B cell (primary cell): Measurements from ENCODE around the gene RSPH1. TPM values are rescaled to one million over a fixed set of nuclear protein-coding genes. Genes with fewer than 3 reads are reported as not detected.

Experiments used
- ATAC-seq: fragments of 200-7000 bp; cut with Tn5 transposase; one replicate; pipeline ENCODE4 v1.10.0; 2021; ENCODE audit warnings: low read depth, mild to moderate bottlenecking, moderate number of reproducible peaks, moderate library complexity
- CTCF ChIA-PET: fragments of 350-600 bp; sonication (Branson Sonifier 250); formaldehyde crosslinking; loops from one replicate; lab custom pipeline; 2021; ENCODE audit warnings: antibody characterized with exemption, inconsistent platforms; lab: Charles Lee
- POLR2A ChIA-PET: fragments of 350-600 bp; sonication (Branson Sonifier 250); formaldehyde crosslinking; loops from one replicate; lab custom pipeline; 2021; ENCODE audit warnings: antibody characterized with exemption; lab: Charles Lee
- DNase-seq: peaks from one replicate; pipeline ENCODE4 v3.0.0; 2013
- H2AFZ ChIP-seq: 2 replicates; pipeline ENCODE4 v1.6.1; 2012; ENCODE audit warnings: mild to moderate bottlenecking, low read depth, low read length; ENCODE audit not compliant: insufficient read depth, poor library complexity, severe bottlenecking
- H3K27ac ChIP-seq, 2 donors: 1 replicate in 1 of 2; 2 replicates in 1 of 2; pipeline ENCODE4 v1.5.1; 2012 to 2013; ENCODE audit warnings: low read length in 2 of 2, mild to moderate bottlenecking in 2 of 2, moderate library complexity in 1 of 2
- H3K27me3 ChIP-seq, 4 experiments: fragments of 200-600 bp in 1 of 4; sonication (generic) in 1 of 4; replicated peaks in 1 of 4; 1 replicate in 2 of 4; 2 replicates in 2 of 4; pipeline versions ENCODE4 v1.6.1 to v1.7.0; 2013 to 2016; ENCODE audit warnings: low read length in 3 of 4, mild to moderate bottlenecking in 2 of 4, mixed read lengths in 1 of 4, moderate library complexity in 1 of 4; ENCODE audit not compliant: insufficient read depth in 4 of 4, control insufficient read depth in 3 of 4; ENCODE audit errors: control extremely low read depth in 1 of 4
- H3K36me3 ChIP-seq, 2 experiments: replicated peaks in 1 of 2; 1 replicate in 1 of 2; 2 replicates in 1 of 2; pipeline versions ENCODE4 v1.6.1 to v1.7.1; 2013; ENCODE audit warnings: low read length in 1 of 2; ENCODE audit not compliant: insufficient read depth in 2 of 2, control insufficient read depth in 1 of 2; ENCODE audit errors: control extremely low read depth in 1 of 2, extremely low read depth in 1 of 2
- H3K4me1 ChIP-seq, 2 donors: fragments of 200-600 bp in 1 of 2; sonication (generic) in 1 of 2; 1 replicate in 1 of 2; 2 replicates in 1 of 2; pipeline versions ENCODE4 v1.5.1 to v1.6.1; 2013 to 2017; ENCODE audit warnings: low read length in 2 of 2; ENCODE audit not compliant: control insufficient read depth in 2 of 2, insufficient read depth in 2 of 2
- H3K4me2 ChIP-seq: replicated peaks from 2 replicates; pipeline ENCODE3; 2012; ENCODE audit warnings: mild to moderate bottlenecking, low read depth, low read length; ENCODE audit not compliant: poor library complexity, severe bottlenecking
- H3K4me3 ChIP-seq, 5 experiments: fragments of 200-600 bp in 1 of 5; sonication (generic) in 1 of 5; 1 replicate in 3 of 5; 2 replicates in 2 of 5; pipeline versions ENCODE4 v1.5.1 to v1.7.0; 2011 to 2016; ENCODE audit warnings: low read length in 4 of 5, mild to moderate bottlenecking in 4 of 5, low read depth in 2 of 5, control low read depth in 1 of 5, moderate library complexity in 1 of 5; ENCODE audit not compliant: insufficient read depth in 1 of 5; ENCODE audit errors: control extremely low read depth in 1 of 5, extremely low read depth in 1 of 5
- H3K79me2 ChIP-seq: fragments of 200-600 bp; sonication (generic); one replicate; pipeline ENCODE4 v1.6.0; 2016; ENCODE audit warnings: low read length; ENCODE audit not compliant: control insufficient read depth, insufficient read depth
- H3K9ac ChIP-seq: fragments of 200-600 bp; sonication (generic); 2 replicates; pipeline ENCODE4 v1.6.1; 2017; ENCODE audit warnings: mild to moderate bottlenecking, low read length, moderate library complexity
- H3K9me3 ChIP-seq, 3 donors: one replicate each; pipeline versions ENCODE4 v1.6.1 to v1.7.1; 2013; ENCODE audit warnings: low read length in 2 of 3; ENCODE audit not compliant: control insufficient read depth in 2 of 3, insufficient read depth in 1 of 3; ENCODE audit errors: control extremely low read depth in 1 of 3
- H4K20me1 ChIP-seq: 2 replicates; pipeline ENCODE4 v1.6.0; 2012; ENCODE audit warnings: mild to moderate bottlenecking, low read length; ENCODE audit not compliant: insufficient read depth, control insufficient read depth, poor library complexity, severe bottlenecking
- H3K27ac Mint-ChIP-seq: one replicate; pipeline ENCODE4 v1.8.0; 2021; ENCODE audit warnings: mixed read lengths
- H3K27me3 Mint-ChIP-seq: one replicate; pipeline ENCODE4 v1.8.0; 2021; ENCODE audit warnings: mixed read lengths
- H3K4me1 Mint-ChIP-seq: one replicate; pipeline ENCODE4 v1.8.0; 2021; ENCODE audit warnings: mixed read lengths
- H3K4me3 Mint-ChIP-seq: one replicate; pipeline ENCODE4 v1.8.0; 2021; ENCODE audit warnings: mixed read lengths
- H3K9me3 Mint-ChIP-seq: one replicate; pipeline ENCODE4 v1.8.0; 2022; ENCODE audit warnings: mixed read lengths; ENCODE audit not compliant: insufficient read depth
- EZH2 ChIP-seq: IDR thresholded peaks from 2 replicates; pipeline ENCODE4 v1.6.1; 2012; ENCODE audit warnings: borderline replicate concordance, low read depth, mild to moderate bottlenecking, moderate library complexity, low read length; ENCODE audit not compliant: insufficient read depth, poor library complexity, severe bottlenecking
- WGBS: methylation state at CpG from one replicate; pipeline ENCODE4 v1.1.5; 2013; ENCODE audit warnings: missing lambda C conversion rate; ENCODE audit not compliant: insufficient coverage; 5-methylcytosine and 5-hydroxymethylcytosine counted together
- intact Hi-C: fragments of 100-400 bp; cut with micrococcal nuclease; formaldehyde crosslinking; loops from one replicate; pipeline ENCODE4 v1.10.0; 2022
- polyA plus RNA-seq: library from polyadenylated mRNA; depleted of rRNA; stranded (reverse); fragments of >200 nt; gene quantifications from 2 replicates; pipeline ENCODE4 v1.2.3, GENCODE V29; 2012
- total RNA-seq, 2 donors: library from RNA; stranded (reverse); fragments of 120-200 nt in 1 of 2; gene quantifications; 1 replicate in 1 of 2; 2 replicates in 1 of 2; pipeline versions ENCODE4 v1.2.3 to v1.2.4, GENCODE V29; 2013 to 2022
- TF ChIP-seq, protein P1 (sequence below): fragments of 200-600 bp; IDR thresholded peaks from one replicate; pipeline ENCODE4 v1.8.0; 2022; ENCODE audit warnings: antibody characterized with exemption, mild to moderate bottlenecking

Gene RSPH1
- total and polyA plus RNA-seq, 2 donors (not counting 1 experiment from before 2014, with no cell fraction given), result 0.10 to 0.64 TPM

DNA sequence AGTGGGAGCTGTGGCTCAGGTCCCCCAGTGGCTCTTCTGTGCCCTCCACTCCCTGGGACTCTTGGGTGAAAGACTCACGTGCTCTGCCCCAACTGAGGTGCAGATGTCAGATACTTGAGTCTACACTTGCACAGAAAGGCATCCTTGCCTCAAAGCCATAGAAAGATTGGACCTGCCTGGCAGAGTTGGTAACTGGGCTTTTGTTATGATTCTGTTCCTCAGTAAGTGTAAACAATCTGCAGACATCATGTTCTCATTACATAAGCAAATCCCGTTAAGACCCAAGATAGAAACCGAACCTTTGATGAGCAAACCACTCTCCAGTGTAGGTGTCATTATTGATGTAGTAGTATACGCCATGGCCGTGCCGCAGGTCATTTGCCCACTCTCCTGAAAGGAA is 10.0 kb downstream of the RSPH1 start:
- no peaks in the 10 kb centered on the region for H3K4me1 Mint-ChIP-seq
- H3K9me3 Mint-ChIP-seq, result no peaks in the 10 kb centered on the region
- WGBS, result 67% methylated on average over 1 of the region's 6 CpGs
- Histone ChIP-seq H3K27me3 (peaks cover 0 to 18% (median 0%) of the 10 kb centered on the region in 4 experiments), H2AFZ (no peak overlapping the region), H3K9me3 (peaks cover 0 to 10% (median 0%) of the 10 kb centered on the region in 3 donors), H3K79me2 (no peaks in the 10 kb centered on the region), H3K4me3 (no peak overlapping the region), H3K4me1 (no peaks in the 10 kb centered on the region), H4K20me1 (no peaks in the 10 kb centered on the region), H3K9ac (no peak overlapping the region), H3K4me2 (no peak overlapping the region), H3K27ac (no peak overlapping the region), H3K36me3 (no peaks in the 10 kb centered on the region)
- ATAC-seq (no peak), DNase-seq (no peak)
- intact Hi-C loops, result no loop called here
- no peak for TF ChIP-seq EZH2
- TF ChIP-seq, protein P1, sequence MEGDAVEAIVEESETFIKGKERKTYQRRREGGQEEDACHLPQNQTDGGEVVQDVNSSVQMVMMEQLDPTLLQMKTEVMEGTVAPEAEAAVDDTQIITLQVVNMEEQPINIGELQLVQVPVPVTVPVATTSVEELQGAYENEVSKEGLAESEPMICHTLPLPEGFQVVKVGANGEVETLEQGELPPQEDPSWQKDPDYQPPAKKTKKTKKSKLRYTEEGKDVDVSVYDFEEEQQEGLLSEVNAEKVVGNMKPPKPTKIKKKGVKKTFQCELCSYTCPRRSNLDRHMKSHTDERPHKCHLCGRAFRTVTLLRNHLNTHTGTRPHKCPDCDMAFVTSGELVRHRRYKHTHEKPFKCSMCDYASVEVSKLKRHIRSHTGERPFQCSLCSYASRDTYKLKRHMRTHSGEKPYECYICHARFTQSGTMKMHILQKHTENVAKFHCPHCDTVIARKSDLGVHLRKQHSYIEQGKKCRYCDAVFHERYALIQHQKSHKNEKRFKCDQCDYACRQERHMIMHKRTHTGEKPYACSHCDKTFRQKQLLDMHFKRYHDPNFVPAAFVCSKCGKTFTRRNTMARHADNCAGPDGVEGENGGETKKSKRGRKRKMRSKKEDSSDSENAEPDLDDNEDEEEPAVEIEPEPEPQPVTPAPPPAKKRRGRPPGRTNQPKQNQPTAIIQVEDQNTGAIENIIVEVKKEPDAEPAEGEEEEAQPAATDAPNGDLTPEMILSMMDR, result no peak
- H3K27ac Mint-ChIP-seq, result no peak overlapping the region
- peaks cover 19% of the 10 kb centered on the region for H3K27me3 Mint-ChIP-seq
- ChIA-PET POLR2A (no interaction called here), CTCF (interaction anchor here (1.1 kb wide), 1 partner anchor 50 kb away, joined by 3 read pairs; no protein-coding TSS in a partner anchor)
- H3K4me3 Mint-ChIP-seq, result no peak overlapping the region

DNA sequence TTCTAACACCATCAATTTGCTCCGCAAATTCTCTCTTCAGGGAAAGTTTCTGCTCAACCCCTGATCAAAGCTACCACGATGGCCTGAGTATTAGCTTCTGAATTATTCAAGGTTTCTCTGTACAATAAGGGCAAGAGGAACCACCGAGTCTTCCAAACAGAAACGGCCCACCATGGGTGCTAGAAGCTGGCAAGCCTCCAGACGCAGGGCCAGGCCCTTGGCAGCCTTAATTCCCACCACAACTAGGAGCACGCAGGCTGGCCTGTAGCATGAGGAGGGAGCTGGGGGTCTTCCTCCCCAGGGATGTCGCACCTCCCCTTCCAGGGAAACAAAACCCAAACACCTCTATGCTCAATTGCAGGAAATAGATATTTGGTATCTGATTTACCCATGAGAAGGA is 11.1 kb downstream of the RSPH1 start:
- Mint-ChIP-seq H3K4me1 (no peaks in the 10 kb centered on the region), H3K27ac (no peak overlapping the region), H3K4me3 (no peak overlapping the region), H3K9me3 (no peaks in the 10 kb centered on the region), H3K27me3 (peaks cover 19% of the 10 kb centered on the region)
- no peak for ATAC-seq
- H3K4me2 ChIP-seq, result no peak overlapping the region
- no peak for DNase-seq
- ChIA-PET CTCF (no interaction called here), POLR2A (no interaction called here)
- no peak overlapping the region for H3K27ac ChIP-seq
- H3K79me2 ChIP-seq, result no peaks in the 10 kb centered on the region
- no peaks in the 10 kb centered on the region for H3K36me3 ChIP-seq
- H3K4me3 ChIP-seq, result no peak overlapping the region
- no peaks in the 10 kb centered on the region for H4K20me1 ChIP-seq
- TF ChIP-seq, protein P1, result no peak
- TF ChIP-seq EZH2, result no peak
- H3K27me3 ChIP-seq, result peaks cover 0 to 15% (median 0%) of the 10 kb centered on the region in 4 experiments
- H3K9ac ChIP-seq, result no peak overlapping the region
- H3K4me1 ChIP-seq, result no peaks in the 10 kb centered on the region
- no peak overlapping the region for H2AFZ ChIP-seq
- peaks cover 0 to 10% (median 0%) of the 10 kb centered on the region in 3 donors for H3K9me3 ChIP-seq
- intact Hi-C loops, result no loop called here
- 96% methylated on average over 5 of the region's 7 CpGs for WGBS
